ENCODE results near the gene MSX2.

Gene MSX2

DNA sequence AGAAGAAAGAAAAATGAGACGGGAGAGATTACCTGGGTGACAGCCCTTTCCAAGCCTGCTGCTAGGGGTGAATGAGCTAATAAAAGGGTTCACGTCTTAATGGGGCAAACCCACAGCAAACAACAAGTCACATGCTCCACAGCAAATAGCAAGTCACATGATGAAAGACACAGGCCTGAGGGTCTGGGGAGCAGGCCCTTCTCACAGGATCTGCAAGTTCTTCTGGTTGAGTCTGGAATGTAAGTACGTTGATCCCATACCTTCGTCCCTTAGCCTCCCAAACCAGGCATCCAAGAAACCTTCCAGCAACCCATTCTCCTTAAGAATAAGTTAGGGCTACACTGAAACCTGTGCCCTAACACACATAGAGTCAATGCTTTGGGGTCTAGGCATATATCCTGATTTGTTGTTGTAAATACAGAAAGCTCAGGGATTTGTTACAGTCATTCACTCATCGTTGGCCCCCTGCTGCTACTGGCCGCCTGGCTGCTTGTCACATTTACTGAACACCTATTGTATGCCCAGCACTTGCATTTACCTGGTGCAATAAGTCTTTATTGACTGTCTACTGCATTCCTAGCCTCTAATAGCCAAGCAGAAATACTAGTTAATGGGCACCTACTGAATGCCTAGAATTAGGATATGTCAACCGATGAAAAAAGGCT is 43.3 kb upstream of the MSX2 start:
- TF ChIP-seq, protein P1, sequence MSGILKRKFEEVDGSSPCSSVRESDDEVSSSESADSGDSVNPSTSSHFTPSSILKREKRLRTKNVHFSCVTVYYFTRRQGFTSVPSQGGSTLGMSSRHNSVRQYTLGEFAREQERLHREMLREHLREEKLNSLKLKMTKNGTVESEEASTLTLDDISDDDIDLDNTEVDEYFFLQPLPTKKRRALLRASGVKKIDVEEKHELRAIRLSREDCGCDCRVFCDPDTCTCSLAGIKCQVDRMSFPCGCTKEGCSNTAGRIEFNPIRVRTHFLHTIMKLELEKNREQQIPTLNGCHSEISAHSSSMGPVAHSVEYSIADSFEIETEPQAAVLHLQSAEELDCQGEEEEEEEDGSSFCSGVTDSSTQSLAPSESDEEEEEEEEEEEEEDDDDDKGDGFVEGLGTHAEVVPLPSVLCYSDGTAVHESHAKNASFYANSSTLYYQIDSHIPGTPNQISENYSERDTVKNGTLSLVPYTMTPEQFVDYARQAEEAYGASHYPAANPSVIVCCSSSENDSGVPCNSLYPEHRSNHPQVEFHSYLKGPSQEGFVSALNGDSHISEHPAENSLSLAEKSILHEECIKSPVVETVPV (CRISPR knock-in tag; IDR thresholded peaks at IDR 0.05): no peak
- TF ChIP-seq GLIS3 (CRISPR knock-in tag; IDR thresholded peaks at IDR 0.05): no peak
- no peak for TF ChIP-seq ZC3H10 (CRISPR knock-in tag; IDR thresholded peaks at IDR 0.05)
- TF ChIP-seq BACH2 (CRISPR knock-in tag; IDR thresholded peaks at IDR 0.05; ENCODE audit: borderline replicate concordance): no peak
- TF ChIP-seq TOX (CRISPR knock-in tag; IDR thresholded peaks at IDR 0.05; ENCODE audit: borderline replicate concordance): no peak
- TF ChIP-seq OSR1 (CRISPR knock-in tag; IDR thresholded peaks at IDR 0.05): no peak
- TF ChIP-seq ZNF565 (CRISPR knock-in tag; conservative IDR thresholded peaks at IDR 0.05; ENCODE audit: low read depth): no peak
- no peak for TF ChIP-seq SNAI2 (CRISPR knock-in tag; IDR thresholded peaks at IDR 0.05)
- TF ChIP-seq ESRRG (CRISPR knock-in tag; IDR thresholded peaks at IDR 0.05): no peak
- TF ChIP-seq, protein P2, sequence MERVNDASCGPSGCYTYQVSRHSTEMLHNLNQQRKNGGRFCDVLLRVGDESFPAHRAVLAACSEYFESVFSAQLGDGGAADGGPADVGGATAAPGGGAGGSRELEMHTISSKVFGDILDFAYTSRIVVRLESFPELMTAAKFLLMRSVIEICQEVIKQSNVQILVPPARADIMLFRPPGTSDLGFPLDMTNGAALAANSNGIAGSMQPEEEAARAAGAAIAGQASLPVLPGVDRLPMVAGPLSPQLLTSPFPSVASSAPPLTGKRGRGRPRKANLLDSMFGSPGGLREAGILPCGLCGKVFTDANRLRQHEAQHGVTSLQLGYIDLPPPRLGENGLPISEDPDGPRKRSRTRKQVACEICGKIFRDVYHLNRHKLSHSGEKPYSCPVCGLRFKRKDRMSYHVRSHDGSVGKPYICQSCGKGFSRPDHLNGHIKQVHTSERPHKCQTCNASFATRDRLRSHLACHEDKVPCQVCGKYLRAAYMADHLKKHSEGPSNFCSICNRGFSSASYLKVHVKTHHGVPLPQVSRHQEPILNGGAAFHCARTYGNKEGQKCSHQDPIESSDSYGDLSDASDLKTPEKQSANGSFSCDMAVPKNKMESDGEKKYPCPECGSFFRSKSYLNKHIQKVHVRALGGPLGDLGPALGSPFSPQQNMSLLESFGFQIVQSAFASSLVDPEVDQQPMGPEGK (CRISPR knock-in tag; IDR thresholded peaks at IDR 0.05; ENCODE audit: borderline replicate concordance): no peak
- no peak for TF ChIP-seq ARNTL (CRISPR knock-in tag; IDR thresholded peaks at IDR 0.05; ENCODE audit: borderline replicate concordance, low read depth)
- TF ChIP-seq, protein P3, sequence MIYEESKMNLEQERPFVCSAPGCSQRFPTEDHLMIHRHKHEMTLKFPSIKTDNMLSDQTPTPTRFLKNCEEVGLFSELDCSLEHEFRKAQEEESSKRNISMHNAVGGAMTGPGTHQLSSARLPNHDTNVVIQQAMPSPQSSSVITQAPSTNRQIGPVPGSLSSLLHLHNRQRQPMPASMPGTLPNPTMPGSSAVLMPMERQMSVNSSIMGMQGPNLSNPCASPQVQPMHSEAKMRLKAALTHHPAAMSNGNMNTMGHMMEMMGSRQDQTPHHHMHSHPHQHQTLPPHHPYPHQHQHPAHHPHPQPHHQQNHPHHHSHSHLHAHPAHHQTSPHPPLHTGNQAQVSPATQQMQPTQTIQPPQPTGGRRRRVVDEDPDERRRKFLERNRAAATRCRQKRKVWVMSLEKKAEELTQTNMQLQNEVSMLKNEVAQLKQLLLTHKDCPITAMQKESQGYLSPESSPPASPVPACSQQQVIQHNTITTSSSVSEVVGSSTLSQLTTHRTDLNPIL (CRISPR knock-in tag; IDR thresholded peaks at IDR 0.05; ENCODE audit: low read depth): no peak
- TF ChIP-seq, protein P4, sequence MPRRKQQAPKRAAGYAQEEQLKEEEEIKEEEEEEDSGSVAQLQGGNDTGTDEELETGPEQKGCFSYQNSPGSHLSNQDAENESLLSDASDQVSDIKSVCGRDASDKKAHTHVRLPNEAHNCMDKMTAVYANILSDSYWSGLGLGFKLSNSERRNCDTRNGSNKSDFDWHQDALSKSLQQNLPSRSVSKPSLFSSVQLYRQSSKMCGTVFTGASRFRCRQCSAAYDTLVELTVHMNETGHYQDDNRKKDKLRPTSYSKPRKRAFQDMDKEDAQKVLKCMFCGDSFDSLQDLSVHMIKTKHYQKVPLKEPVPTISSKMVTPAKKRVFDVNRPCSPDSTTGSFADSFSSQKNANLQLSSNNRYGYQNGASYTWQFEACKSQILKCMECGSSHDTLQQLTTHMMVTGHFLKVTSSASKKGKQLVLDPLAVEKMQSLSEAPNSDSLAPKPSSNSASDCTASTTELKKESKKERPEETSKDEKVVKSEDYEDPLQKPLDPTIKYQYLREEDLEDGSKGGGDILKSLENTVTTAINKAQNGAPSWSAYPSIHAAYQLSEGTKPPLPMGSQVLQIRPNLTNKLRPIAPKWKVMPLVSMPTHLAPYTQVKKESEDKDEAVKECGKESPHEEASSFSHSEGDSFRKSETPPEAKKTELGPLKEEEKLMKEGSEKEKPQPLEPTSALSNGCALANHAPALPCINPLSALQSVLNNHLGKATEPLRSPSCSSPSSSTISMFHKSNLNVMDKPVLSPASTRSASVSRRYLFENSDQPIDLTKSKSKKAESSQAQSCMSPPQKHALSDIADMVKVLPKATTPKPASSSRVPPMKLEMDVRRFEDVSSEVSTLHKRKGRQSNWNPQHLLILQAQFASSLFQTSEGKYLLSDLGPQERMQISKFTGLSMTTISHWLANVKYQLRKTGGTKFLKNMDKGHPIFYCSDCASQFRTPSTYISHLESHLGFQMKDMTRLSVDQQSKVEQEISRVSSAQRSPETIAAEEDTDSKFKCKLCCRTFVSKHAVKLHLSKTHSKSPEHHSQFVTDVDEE (CRISPR knock-in tag; IDR thresholded peaks at IDR 0.05): no peak
- TF ChIP-seq, protein P5, sequence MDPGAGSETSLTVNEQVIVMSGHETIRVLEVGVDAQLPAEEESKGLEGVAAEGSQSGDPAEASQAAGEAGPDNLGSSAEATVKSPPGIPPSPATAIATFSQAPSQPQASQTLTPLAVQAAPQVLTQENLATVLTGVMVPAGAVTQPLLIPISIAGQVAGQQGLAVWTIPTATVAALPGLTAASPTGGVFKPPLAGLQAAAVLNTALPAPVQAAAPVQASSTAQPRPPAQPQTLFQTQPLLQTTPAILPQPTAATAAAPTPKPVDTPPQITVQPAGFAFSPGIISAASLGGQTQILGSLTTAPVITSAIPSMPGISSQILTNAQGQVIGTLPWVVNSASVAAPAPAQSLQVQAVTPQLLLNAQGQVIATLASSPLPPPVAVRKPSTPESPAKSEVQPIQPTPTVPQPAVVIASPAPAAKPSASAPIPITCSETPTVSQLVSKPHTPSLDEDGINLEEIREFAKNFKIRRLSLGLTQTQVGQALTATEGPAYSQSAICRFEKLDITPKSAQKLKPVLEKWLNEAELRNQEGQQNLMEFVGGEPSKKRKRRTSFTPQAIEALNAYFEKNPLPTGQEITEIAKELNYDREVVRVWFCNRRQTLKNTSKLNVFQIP (CRISPR knock-in tag; IDR thresholded peaks at IDR 0.05; ENCODE audit: borderline replicate concordance, low read depth): no peak
- no peak for TF ChIP-seq CSDC2 (CRISPR knock-in tag; IDR thresholded peaks at IDR 0.05)
- no peak for TF ChIP-seq ZFP30 (CRISPR knock-in tag; IDR thresholded peaks at IDR 0.05)
- TF ChIP-seq RARB (CRISPR knock-in tag; IDR thresholded peaks at IDR 0.05): no peak
- TF ChIP-seq ZNF70 (CRISPR knock-in tag; IDR thresholded peaks at IDR 0.05): no peak
- TF ChIP-seq TCF4 (CRISPR knock-in tag; IDR thresholded peaks at IDR 0.05; ENCODE audit: borderline replicate concordance): no peak
- TF ChIP-seq PPARA (CRISPR knock-in tag; IDR thresholded peaks at IDR 0.05; ENCODE audit: borderline replicate concordance): no peak
- no peak for ATAC-seq

DNA sequence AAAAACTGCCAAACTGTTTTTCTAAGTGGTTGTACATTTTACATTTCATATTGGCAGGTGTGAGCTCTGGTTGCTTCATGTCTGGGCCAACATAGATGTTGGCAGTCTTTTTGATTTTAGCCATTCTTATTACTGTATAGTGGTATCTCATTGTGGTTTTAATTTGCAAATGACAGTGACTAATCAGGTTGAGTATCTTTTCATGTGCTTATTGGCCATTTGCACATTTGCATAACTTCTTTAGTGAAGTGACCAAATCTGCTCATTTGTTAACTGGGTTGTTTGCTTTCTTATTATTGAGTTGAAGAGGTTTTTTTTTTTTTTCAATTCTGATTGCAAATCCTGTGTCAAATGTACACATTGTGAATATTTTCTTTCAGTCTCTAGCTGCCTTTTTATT is 36.9 kb upstream of the MSX2 start:
- ATAC-seq: no peak
- no peak for TF ChIP-seq ZNF8 (CRISPR knock-in tag; IDR thresholded peaks at IDR 0.05)
- TF ChIP-seq BACH2 (CRISPR knock-in tag; IDR thresholded peaks at IDR 0.05; ENCODE audit: borderline replicate concordance): no peak

All from SK-N-SH treated with all-trans-retinoic acid at 6 μM for 48 hours (cell line).